HCT116 (cell line): ENCODE measurements around the gene OR52I2. TPM values are rescaled to one million over a fixed set of nuclear protein-coding genes. Genes with fewer than 3 reads are reported as not detected.

Experiments
- ATAC-seq: fragments of 200-7000 bp; cut with Tn5 transposase; 2 replicates; pipeline ENCODE4 v1.9.1; 2020; ENCODE audit warnings: mild to moderate bottlenecking, moderate library complexity
- Bru-seq: library from RNA; stranded (reverse); fragments of 400-500 nt; gene quantifications from one replicate; lab custom pipeline; 2021; lab: Mats Ljungman, UMichigan
- BruChase-seq, 2 experiments: library from RNA; stranded (reverse); fragments of 400-500 nt; gene quantifications; one replicate each; lab custom pipeline; 2021; lab: Mats Ljungman, UMichigan
- BruUV-seq: library from RNA; stranded (reverse); fragments of 400-500 nt; replicated peaks from 2 replicates; lab custom pipeline; 2021; lab: Mats Ljungman, UMichigan
- CTCF ChIA-PET: fragments of 300-600 bp; sonication (Branson Sonifier 250); formaldehyde crosslinking; loops from one replicate; lab custom pipeline; 2021; ENCODE audit warnings: antibody characterized with exemption; lab: Charles Lee
- POLR2A ChIA-PET: fragments of 300-600, 350-600 bp; sonication (Branson Sonifier 250); formaldehyde crosslinking; loops from one replicate; lab custom pipeline; 2021; ENCODE audit warnings: antibody characterized with exemption; lab: Charles Lee
- RAD21 ChIA-PET, 2 experiments: fragments of 300-600 bp; sonication (Branson Sonifier 250); formaldehyde crosslinking; loops; one replicate each; lab custom pipeline; 2023; ENCODE audit warnings: low total read pairs in 2 of 2; ENCODE audit not compliant: uncharacterized antibody in 2 of 2, unreplicated experiment in 2 of 2, low non-redundant PET in 1 of 2; lab: Charles Lee
- DNase-seq: peaks from one replicate; pipeline ENCODE4 v3.0.0-alpha.2; 2010; ENCODE audit warnings: low read depth, low spot score
- H2AFZ ChIP-seq: fragments of 200-600 bp; shearing (Covaris generic), sonication (generic); 2 replicates; pipeline ENCODE4 v1.6.1; 2017; ENCODE audit warnings: low read depth, mixed run types, mixed read lengths, antibody characterized with exemption, low read length; ENCODE audit not compliant: poor library complexity, severe bottlenecking
- H3K27ac ChIP-seq: 2 replicates; pipeline ENCODE4 v1.5.1; 2012; ENCODE audit warnings: low read depth, low read length
- H3K27me3 ChIP-seq: fragments of 200-600 bp; sonication (generic); 2 replicates; pipeline ENCODE4 v1.6.1; 2016; ENCODE audit warnings: mixed run types, low read length, mixed read lengths; ENCODE audit not compliant: insufficient read depth
- H3K36me3 ChIP-seq, 2 experiments: fragments of 200-500 bp in 1 of 2; fragments of 200-600 bp in 1 of 2; sonication (Bioruptor generic) in 1 of 2; sonication (generic) in 1 of 2; 2 replicates each; pipeline versions ENCODE4 v1.5.1 to v1.6.1; 2014 to 2016; ENCODE audit warnings: low read length in 2 of 2, inconsistent platforms in 1 of 2, mixed read lengths in 1 of 2, mixed run types in 1 of 2; ENCODE audit not compliant: insufficient read depth in 2 of 2, control insufficient read depth in 1 of 2
- H3K4me1 ChIP-seq, 2 experiments: fragments of 200-600 bp in 1 of 2; sonication (generic) in 1 of 2; 2 replicates each; pipeline versions ENCODE4 v1.5.1 to v1.6.1; 2012 to 2017; ENCODE audit warnings: low read length in 2 of 2, inconsistent platforms in 1 of 2, mild to moderate bottlenecking in 1 of 2, mixed read lengths in 1 of 2, mixed run types in 1 of 2, moderate library complexity in 1 of 2; ENCODE audit not compliant: insufficient read depth in 2 of 2, control insufficient read depth in 1 of 2
- H3K4me2 ChIP-seq: fragments of 200-600 bp; sonication (generic); 2 replicates; pipeline ENCODE4 v1.6.1; 2017; ENCODE audit warnings: mixed run types, low read length, mixed read lengths
- H3K4me3 ChIP-seq, 2 experiments: fragments of 200-600 bp in 1 of 2; sonication (generic) in 1 of 2; replicated peaks in 1 of 2; 2 replicates each; pipeline ENCODE4 v1.5.1; 2011 to 2016; ENCODE audit warnings: low read length in 2 of 2, control low read depth in 1 of 2, low read depth in 1 of 2, mild to moderate bottlenecking in 1 of 2, mixed read lengths in 1 of 2, mixed run types in 1 of 2
- H3K79me2 ChIP-seq: fragments of 200-600 bp; sonication (generic); 2 replicates; pipeline ENCODE4 v1.6.1; 2017; ENCODE audit warnings: mild to moderate bottlenecking, mixed run types, low read length, moderate library complexity, mixed read lengths; ENCODE audit not compliant: insufficient read depth
- H3K9ac ChIP-seq: fragments of 200-600 bp; sonication (generic); 2 replicates; pipeline ENCODE4 v1.6.1; 2016; ENCODE audit warnings: low read length, mixed read lengths
- H3K9me2 ChIP-seq: fragments of 200-600 bp; sonication (generic), shearing (Covaris generic); 2 replicates; pipeline ENCODE4 v1.6.1; 2017; ENCODE audit warnings: mixed run types, mild to moderate bottlenecking, moderate library complexity; ENCODE audit not compliant: insufficient read depth
- H3K9me3 ChIP-seq, 2 experiments: fragments of 200-500 bp in 1 of 2; fragments of 200-600 bp in 1 of 2; sonication (Bioruptor generic) in 1 of 2; sonication (generic) in 1 of 2; 2 replicates each; pipeline ENCODE4 v1.6.1; 2014 to 2017; ENCODE audit warnings: low read length in 2 of 2, mixed read lengths in 2 of 2, inconsistent platforms in 1 of 2, low read depth in 1 of 2, mild to moderate bottlenecking in 1 of 2, mixed run types in 1 of 2, moderate library complexity in 1 of 2; ENCODE audit not compliant: control insufficient read depth in 1 of 2, insufficient read depth in 1 of 2
- H4K20me1 ChIP-seq: fragments of 200-600 bp; sonication (generic), shearing (Covaris generic); 2 replicates; pipeline ENCODE4 v1.6.1; 2017; ENCODE audit warnings: mixed run types, mild to moderate bottlenecking, moderate library complexity; ENCODE audit not compliant: insufficient read depth
- CBX3 ChIP-seq: IDR thresholded peaks from 2 replicates; pipeline ENCODE4 v1.6.1; 2012; ENCODE audit warnings: low read depth
- EGR1 ChIP-seq: IDR thresholded peaks from 2 replicates; pipeline ENCODE4 v1.6.1; 2012; ENCODE audit warnings: low read depth
- ELF1 ChIP-seq: IDR thresholded peaks from 2 replicates; pipeline ENCODE4 v1.6.1; 2012; ENCODE audit warnings: low read depth, borderline replicate concordance
- EZH2 ChIP-seq: fragments of 200-600 bp; sonication (generic); IDR thresholded peaks from 2 replicates; pipeline ENCODE4 v1.6.1; 2017; ENCODE audit warnings: antibody characterized with exemption, mixed run types
- EZH2phosphoT487 ChIP-seq: fragments of 200-600 bp; IDR thresholded peaks from 2 replicates; pipeline ENCODE4 v1.6.1; 2018; ENCODE audit warnings: antibody characterized with exemption, borderline replicate concordance
- FOSL1 ChIP-seq: IDR thresholded peaks from 2 replicates; pipeline ENCODE4 v1.6.1; 2012; ENCODE audit warnings: low read depth
- JUND ChIP-seq: IDR thresholded peaks from 2 replicates; pipeline ENCODE4 v1.6.1; 2012
- POLR2AphosphoS5 ChIP-seq: IDR thresholded peaks from 2 replicates; pipeline ENCODE4 v1.6.1; 2011; ENCODE audit warnings: mild to moderate bottlenecking, low read depth, low read length, moderate library complexity
- RAD21 ChIP-seq: IDR thresholded peaks from 2 replicates; pipeline ENCODE4 v1.6.1; 2012; ENCODE audit warnings: low read depth, mild to moderate bottlenecking
- REST ChIP-seq: IDR thresholded peaks from 2 replicates; pipeline ENCODE4 v1.6.1; 2012; ENCODE audit warnings: low read depth
- SIN3A ChIP-seq: IDR thresholded peaks from 2 replicates; pipeline ENCODE4 v1.6.1; 2012; ENCODE audit warnings: low read depth
- SP1 ChIP-seq: IDR thresholded peaks from 2 replicates; pipeline ENCODE4 v1.6.1; 2012; ENCODE audit warnings: low read depth
- SRF ChIP-seq: IDR thresholded peaks from 2 replicates; pipeline ENCODE4 v1.6.1; 2012; ENCODE audit warnings: low read depth
- TCF7L2 ChIP-seq: IDR thresholded peaks from 2 replicates; pipeline ENCODE4 v1.7.0; 2011; ENCODE audit warnings: borderline replicate concordance, inconsistent platforms; ENCODE audit not compliant: insufficient read depth, insufficient read length; ENCODE audit errors: extremely low read depth
- YY1 ChIP-seq: IDR thresholded peaks from 2 replicates; pipeline ENCODE4 v1.6.1; 2011; ENCODE audit warnings: low read length, low read depth, moderate library complexity, mild to moderate bottlenecking; ENCODE audit not compliant: insufficient replicate concordance; ENCODE audit errors: extremely low read depth
- ZBTB33 ChIP-seq: IDR thresholded peaks from 2 replicates; pipeline ENCODE4 v1.6.1; 2011; ENCODE audit warnings: mild to moderate bottlenecking, low read length, moderate library complexity; ENCODE audit not compliant: insufficient replicate concordance; ENCODE audit errors: extremely low read depth
- ZFX ChIP-seq: fragments of 450-650 bp; IDR thresholded peaks from 2 replicates; pipeline ENCODE4 v1.6.1; 2017
- ZNF274 ChIP-seq: fragments of 200-500 bp; sonication (Bioruptor generic); IDR thresholded peaks from 2 replicates; pipeline ENCODE4 v1.6.1; 2014; ENCODE audit warnings: mild to moderate bottlenecking, low read depth, low read length, inconsistent platforms
- intact Hi-C: fragments of 100-400 bp; cut with micrococcal nuclease; formaldehyde crosslinking; loops from 2 replicates; pipeline ENCODE4 v1.10.0; 2022
- long read RNA-seq: library from polyadenylated mRNA; unstranded; transcript quantifications from one replicate; pipeline ENCODE4 v2.0.0, GENCODE V29; 2021; ENCODE audit not compliant: unreplicated experiment
- polyA plus RNA-seq: library from polyadenylated mRNA; unstranded; fragments of >200 nt; gene quantifications from 2 replicates; pipeline ENCODE4 v1.2.1, GENCODE V29; 2012; ENCODE audit warnings: missing spikeins
- total RNA-seq: library from RNA; stranded (reverse); gene quantifications from one replicate; pipeline ENCODE4 v1.2.1, GENCODE V29; 2021; ENCODE audit not compliant: unreplicated experiment
- TF ChIP-seq, protein P1 (sequence below): IDR thresholded peaks from 2 replicates; pipeline ENCODE4 v1.6.1; 2012

The OR52I2 gene
- not detected for total RNA-seq
- 0.01 TPM in 1 of 2 replicates, not detected in the other for polyA plus RNA-seq
- Bru-seq, nascent RNA = not detected
- not detected for BruChase-seq, experiment 1, labeled RNA remaining after a 6-hour chase
- BruChase-seq, experiment 2, labeled RNA remaining after a 2-hour chase = not detected
- long read RNA-seq = 0 reads

DNA sequence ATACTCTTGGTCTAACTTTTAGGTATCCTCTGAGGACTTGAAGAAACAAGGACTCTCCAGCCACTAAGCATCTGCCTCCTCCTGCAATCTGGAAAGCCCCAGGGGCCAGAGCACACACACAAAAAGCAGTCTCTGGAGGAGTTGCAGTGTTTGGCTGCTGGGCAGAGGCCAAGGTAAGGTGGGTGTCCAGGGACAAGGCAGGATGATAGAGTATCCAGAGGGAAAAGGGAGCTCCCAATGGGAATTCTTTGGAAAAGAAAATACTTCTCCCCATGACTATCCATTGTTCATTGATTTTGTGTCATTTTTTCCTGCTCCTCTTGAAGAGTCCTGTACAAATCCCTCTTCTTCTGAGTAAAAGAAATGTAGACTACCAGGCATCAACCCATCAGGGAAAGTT, at the start of gene OR52I2:
OR52I2 (plus strand) TSS at position 301 of the 400 bp plus-strand sequence.
- H3K9me3 ChIP-seq = no peaks in the 10 kb centered on the region
- no peaks in the 10 kb centered on the region for H3K36me3 ChIP-seq
- no peaks in the 10 kb centered on the region for H4K20me1 ChIP-seq
- intact Hi-C loops = no loop called here
- CTCF ChIA-PET = no interaction called here
- POLR2A ChIA-PET = no interaction called here
- no peak within 1 kb of the TSS for H3K27ac ChIP-seq
- H3K27me3 ChIP-seq = peaks cover 82% of the 10 kb centered on the region
- RAD21 ChIA-PET = no interaction called here
- H3K9ac ChIP-seq = no peak within 1 kb of the TSS
- DNase-seq (no peak), ATAC-seq (no peak)
- TF ChIP-seq REST = no peak
- TF ChIP-seq TCF7L2 = no peak
- TF ChIP-seq EGR1 = no peak
- no peak for TF ChIP-seq EZH2phosphoT487
- no peak for TF ChIP-seq FOSL1
- no peak for TF ChIP-seq POLR2AphosphoS5
- TF ChIP-seq, protein P1, sequence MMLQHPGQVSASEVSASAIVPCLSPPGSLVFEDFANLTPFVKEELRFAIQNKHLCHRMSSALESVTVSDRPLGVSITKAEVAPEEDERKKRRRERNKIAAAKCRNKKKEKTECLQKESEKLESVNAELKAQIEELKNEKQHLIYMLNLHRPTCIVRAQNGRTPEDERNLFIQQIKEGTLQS = no peak
- TF ChIP-seq SP1 = no peak
- TF ChIP-seq RAD21 = no peak
- no peak for TF ChIP-seq CBX3
- no peak for TF ChIP-seq SRF
- TF ChIP-seq EZH2 = no peak
- TF ChIP-seq ZNF274 = no peak
- no peak for TF ChIP-seq ZFX
- TF ChIP-seq ELF1 = no peak
- no peak for TF ChIP-seq YY1
- TF ChIP-seq JUND = no peak
- no peak for TF ChIP-seq SIN3A
- no peak for TF ChIP-seq ZBTB33
- BruUV-seq = no TSS peak
- H3K4me1 ChIP-seq = no peaks in the 10 kb centered on the region
- no peaks in the 10 kb centered on the region for H3K79me2 ChIP-seq
- no peak within 1 kb of the TSS for H3K4me3 ChIP-seq
- H3K9me2 ChIP-seq = no peaks in the 10 kb centered on the region
- H3K4me2 ChIP-seq = no peak within 1 kb of the TSS
- no peak within 1 kb of the TSS for H2AFZ ChIP-seq
